Right renal cortex interstitium (tissue), 3 donors: ENCODE measurements around the gene IPCEF1. TPM values are rescaled to one million over a fixed set of nuclear protein-coding genes. Genes with fewer than 3 reads are reported as not detected.
"Not testable (repeated sequence)": the region's sequence is repeated elsewhere in the genome, so short reads cannot be mapped to it uniquely, and the experiment has no call there.

Experiments used
- DNase-seq, 3 donors: peaks; one replicate each; pipeline ENCODE4 v3.0.0-alpha.2; 2013; ENCODE audit warnings: low read depth in 3 of 3, low spot score in 2 of 3
- polyA plus RNA-seq, 3 donors: library from polyadenylated mRNA; unstranded; fragments of 120-200 nt; gene quantifications; one replicate each; pipeline ENCODE4 v1.2.1, GENCODE V29; 2013; ENCODE audit not compliant: insufficient read length in 3 of 3

Gene IPCEF1
- polyA plus RNA-seq, 3 donors: 5.6 to 8.3 (median 6.0) TPM

GRCh38 chr6:154252678-154253077 lies 103.9 kb downstream of the IPCEF1 start:
- no peak for DNase-seq

GRCh38 chr6:154251116-154251515 lies 105.5 kb downstream of the IPCEF1 start:
- DNase-seq: no peak

- no peak for DNase-seq
Measured at GRCh38 chr6:154249499-154250298, 106.9 kb downstream of the IPCEF1 start.

GRCh38 chr6:154247119-154247861 lies 109.3 kb downstream of the IPCEF1 start:
- DNase-seq: no peak

GRCh38 chr6:154246723-154247118 lies 109.9 kb downstream of the IPCEF1 start:
- DNase-seq: no peak

- no peak for DNase-seq
Measured at GRCh38 chr6:154245506-154245905, 111.1 kb downstream of the IPCEF1 start.

- DNase-seq: no peak
Measured at GRCh38 chr6:154243793-154244750, 112.5 kb downstream of the IPCEF1 start.

- no peak for DNase-seq
Measured at GRCh38 chr6:154242617-154243357, 113.8 kb downstream of the IPCEF1 start.

GRCh38 chr6:154241581-154241980 lies 115.0 kb downstream of the IPCEF1 start:
- DNase-seq: no peak

- DNase-seq: not testable (repeated sequence)
Measured at GRCh38 chr6:154241061-154241460, 115.5 kb downstream of the IPCEF1 start.

- DNase-seq: no peak
Measured at GRCh38 chr6:154239392-154239791, 117.2 kb downstream of the IPCEF1 start.

GRCh38 chr6:154238831-154239230 lies 117.8 kb downstream of the IPCEF1 start:
- DNase-seq: no peak

- no peak for DNase-seq
Measured at GRCh38 chr6:154236646-154237301, 119.8 kb downstream of the IPCEF1 start.

GRCh38 chr6:154234019-154234772 lies 122.4 kb downstream of the IPCEF1 start:
- DNase-seq: no peak

GRCh38 chr6:154233383-154233782 lies 123.2 kb downstream of the IPCEF1 start:
- no peak for DNase-seq

GRCh38 chr6:154232013-154232910 lies 124.3 kb downstream of the IPCEF1 start:
- DNase-seq: no peak

- no peak for DNase-seq
Measured at GRCh38 chr6:154230910-154231595, 125.5 kb downstream of the IPCEF1 start.
